ENCODE measurements around the gene ZBTB44. TPM values are rescaled to one million over a fixed set of nuclear protein-coding genes. Genes with fewer than 3 reads are reported as not detected.

The ZBTB44 gene
- total RNA-seq, 1 experiment from 2014 or later = 27.5 TPM

DNA sequence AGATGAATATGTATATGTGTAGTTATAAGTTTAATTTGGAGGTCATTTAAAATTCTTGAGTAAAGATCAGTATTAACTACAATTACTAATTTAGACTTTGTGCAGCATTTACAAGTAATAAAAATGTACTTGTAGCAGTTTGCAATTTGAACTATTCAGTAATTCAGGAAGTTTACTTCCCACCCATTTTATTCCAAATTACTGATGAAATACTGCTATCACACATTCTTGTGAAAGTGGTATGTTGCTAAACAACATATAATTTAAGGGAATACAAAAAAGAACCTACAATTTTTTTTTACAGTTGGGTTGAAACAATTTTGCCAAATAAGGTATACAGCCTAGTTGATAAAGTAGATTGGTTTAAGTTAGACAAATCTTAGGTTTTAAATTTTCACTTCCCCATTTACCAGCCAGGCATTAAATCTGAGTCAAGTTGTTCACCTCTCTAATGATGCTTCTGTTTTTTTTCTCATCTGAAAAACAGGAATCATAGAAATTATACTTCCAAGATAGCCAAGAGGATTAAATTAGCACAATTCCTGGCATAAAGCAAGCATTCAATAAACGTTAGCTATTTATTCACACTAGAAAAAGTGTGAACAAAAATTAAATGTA lies 45.3 kb downstream of the ZBTB44 start:
- Histone ChIP-seq H3K27ac (ENCODE audit: low read length) (no peak overlapping the region), H3F3A (ENCODE audit: low read length, unreplicated experiment) (no peaks in the 10 kb centered on the region), H3K9me2 (replicated peaks; ENCODE audit: low read length) (no peaks in the 10 kb centered on the region), H3K27me3 (ENCODE audit: low read length) (no peaks in the 10 kb centered on the region), H4K20me1 (ENCODE audit: low read length) (no peaks in the 10 kb centered on the region), H3K4me1 (ENCODE audit: insufficient read depth, low read length) (no peaks in the 10 kb centered on the region), H3K9me3 (ENCODE audit: low read length) (no peaks in the 10 kb centered on the region), H3K79me2 (ENCODE audit: low read length) (no peaks in the 10 kb centered on the region), H3K36me3 (ENCODE audit: low read depth, low read length) (peaks cover 3% of the 10 kb centered on the region; the same call in 1 of the 2 replicates), H2AFZ (ENCODE audit: low read length) (no peak overlapping the region), H3K4me3 (ENCODE audit: low read length) (no peak overlapping the region), H3K9ac (ENCODE audit: low read length) (no peak overlapping the region), H3K4me2 (ENCODE audit: low read length) (no peak overlapping the region)
- DNase-seq (no peak), ATAC-seq (no peak)
- ChIA-PET POLR2A (ENCODE audit: unreplicated experiment) (no interaction called here), CTCF (no interaction called here)
- BruUV-seq (replicated peaks) = no TSS peak
- intact Hi-C loops (cut with micrococcal nuclease) = no loop called here
- TF ChIP-seq EZH2 (IDR thresholded peaks at IDR 0.05; ENCODE audit: low read length, unreplicated experiment) (no peak), EZH2phosphoT487 (IDR thresholded peaks at IDR 0.05; ENCODE audit: borderline replicate concordance, low read length) (no peak)
- TF ChIP-seq, protein P1, sequence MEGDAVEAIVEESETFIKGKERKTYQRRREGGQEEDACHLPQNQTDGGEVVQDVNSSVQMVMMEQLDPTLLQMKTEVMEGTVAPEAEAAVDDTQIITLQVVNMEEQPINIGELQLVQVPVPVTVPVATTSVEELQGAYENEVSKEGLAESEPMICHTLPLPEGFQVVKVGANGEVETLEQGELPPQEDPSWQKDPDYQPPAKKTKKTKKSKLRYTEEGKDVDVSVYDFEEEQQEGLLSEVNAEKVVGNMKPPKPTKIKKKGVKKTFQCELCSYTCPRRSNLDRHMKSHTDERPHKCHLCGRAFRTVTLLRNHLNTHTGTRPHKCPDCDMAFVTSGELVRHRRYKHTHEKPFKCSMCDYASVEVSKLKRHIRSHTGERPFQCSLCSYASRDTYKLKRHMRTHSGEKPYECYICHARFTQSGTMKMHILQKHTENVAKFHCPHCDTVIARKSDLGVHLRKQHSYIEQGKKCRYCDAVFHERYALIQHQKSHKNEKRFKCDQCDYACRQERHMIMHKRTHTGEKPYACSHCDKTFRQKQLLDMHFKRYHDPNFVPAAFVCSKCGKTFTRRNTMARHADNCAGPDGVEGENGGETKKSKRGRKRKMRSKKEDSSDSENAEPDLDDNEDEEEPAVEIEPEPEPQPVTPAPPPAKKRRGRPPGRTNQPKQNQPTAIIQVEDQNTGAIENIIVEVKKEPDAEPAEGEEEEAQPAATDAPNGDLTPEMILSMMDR (conservative IDR thresholded peaks at IDR 0.05; ENCODE audit: low read depth, low read length) = no peak

DNA sequence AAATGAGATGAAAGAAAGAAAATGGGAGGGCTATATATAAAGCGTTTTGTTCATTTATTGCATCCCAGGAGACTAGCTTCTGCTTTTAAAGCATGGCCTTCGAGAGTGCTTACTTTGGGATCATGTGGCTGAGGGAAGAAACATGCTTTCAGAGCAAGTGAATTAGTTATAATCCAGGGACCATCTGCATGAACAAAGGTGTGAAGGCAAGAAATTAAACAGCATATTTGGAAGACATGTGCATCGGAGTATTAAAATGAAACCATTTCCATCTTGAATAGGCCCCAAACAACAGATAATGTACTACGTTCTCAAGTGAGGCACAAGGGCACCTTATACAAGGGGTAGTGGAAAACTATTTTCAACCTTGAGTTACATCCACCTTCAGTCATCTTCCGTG lies 51.4 kb downstream of the ZBTB44 start:
- ChIA-PET CTCF (no interaction called here), POLR2A (ENCODE audit: unreplicated experiment) (no interaction called here)
- H3K9ac ChIP-seq (ENCODE audit: low read length) = no peak overlapping the region
- no peaks in the 10 kb centered on the region for H3K79me2 ChIP-seq (ENCODE audit: low read length)
- H3K27me3 ChIP-seq (ENCODE audit: low read length) = no peaks in the 10 kb centered on the region
- no peaks in the 10 kb centered on the region for H3F3A ChIP-seq (ENCODE audit: low read length, unreplicated experiment)
- no peak overlapping the region for H3K27ac ChIP-seq (ENCODE audit: low read length)
- no peak for DNase-seq
- H3K4me2 ChIP-seq (ENCODE audit: low read length) = no peak overlapping the region
- ATAC-seq = no peak
- H3K4me1 ChIP-seq (ENCODE audit: insufficient read depth, low read length) = no peaks in the 10 kb centered on the region
- TF ChIP-seq EZH2 (IDR thresholded peaks at IDR 0.05; ENCODE audit: low read length, unreplicated experiment) (no peak), EZH2phosphoT487 (IDR thresholded peaks at IDR 0.05; ENCODE audit: borderline replicate concordance, low read length) (no peak)
- TF ChIP-seq, protein P1 (conservative IDR thresholded peaks at IDR 0.05; ENCODE audit: low read depth, low read length) = no peak
- no TSS peak for BruUV-seq (replicated peaks)
- no peaks in the 10 kb centered on the region for H4K20me1 ChIP-seq (ENCODE audit: low read length)
- no peak overlapping the region for H3K4me3 ChIP-seq (ENCODE audit: low read length)
- no peaks in the 10 kb centered on the region for H3K9me2 ChIP-seq (replicated peaks; ENCODE audit: low read length)
- intact Hi-C loops (cut with micrococcal nuclease) = no loop called here
- no peak overlapping the region for H2AFZ ChIP-seq (ENCODE audit: low read length)
- H3K9me3 ChIP-seq (ENCODE audit: low read length) = no peaks in the 10 kb centered on the region
- peaks cover 13% of the 10 kb centered on the region for H3K36me3 ChIP-seq (ENCODE audit: low read depth, low read length)

DNA sequence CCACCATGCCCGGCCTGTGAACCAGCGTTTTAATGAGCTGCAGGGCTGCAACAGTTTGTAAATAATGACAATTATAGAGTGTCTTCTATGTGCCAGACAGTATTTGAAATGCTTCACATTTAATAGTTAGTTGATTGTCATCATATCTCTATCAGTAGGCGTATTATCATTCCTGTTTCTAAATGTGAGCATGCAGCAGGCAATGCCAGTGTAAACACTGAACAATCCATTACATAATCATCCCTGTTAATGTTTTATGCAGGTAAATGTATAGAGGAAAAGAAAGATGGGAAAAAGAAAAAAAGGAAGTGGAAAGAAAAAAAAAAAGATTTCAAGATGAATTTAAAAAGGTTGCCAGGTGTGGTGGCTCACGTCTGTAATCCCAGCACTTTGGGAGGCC lies 52.3 kb downstream of the ZBTB44 start:
- H3K4me3 ChIP-seq (ENCODE audit: low read length) = no peak overlapping the region
- no peak overlapping the region for H3K4me2 ChIP-seq (ENCODE audit: low read length)
- H3K9me2 ChIP-seq (replicated peaks; ENCODE audit: low read length) = no peaks in the 10 kb centered on the region
- TF ChIP-seq EZH2 (IDR thresholded peaks at IDR 0.05; ENCODE audit: low read length, unreplicated experiment) (no peak), EZH2phosphoT487 (IDR thresholded peaks at IDR 0.05; ENCODE audit: borderline replicate concordance, low read length) (no peak)
- TF ChIP-seq, protein P1 (conservative IDR thresholded peaks at IDR 0.05; ENCODE audit: low read depth, low read length) = no peak
- H3K9ac ChIP-seq (ENCODE audit: low read length) = no peak overlapping the region
- no peaks in the 10 kb centered on the region for H3K9me3 ChIP-seq (ENCODE audit: low read length)
- CTCF ChIA-PET = no interaction called here
- no peaks in the 10 kb centered on the region for H3F3A ChIP-seq (ENCODE audit: low read length, unreplicated experiment)
- BruUV-seq (replicated peaks) = no TSS peak
- no peaks in the 10 kb centered on the region for H3K4me1 ChIP-seq (ENCODE audit: insufficient read depth, low read length)
- H3K27ac ChIP-seq (ENCODE audit: low read length) = no peak overlapping the region
- no peak overlapping the region for H2AFZ ChIP-seq (ENCODE audit: low read length)
- POLR2A ChIA-PET (ENCODE audit: unreplicated experiment) = no interaction called here
- no peaks in the 10 kb centered on the region for H3K79me2 ChIP-seq (ENCODE audit: low read length)
- DNase-seq (no peak), ATAC-seq (no peak)
- H3K27me3 ChIP-seq (ENCODE audit: low read length) = no peaks in the 10 kb centered on the region
- intact Hi-C loops (cut with micrococcal nuclease) = no loop called here
- H4K20me1 ChIP-seq (ENCODE audit: low read length) = no peaks in the 10 kb centered on the region
- peaks cover 13% of the 10 kb centered on the region for H3K36me3 ChIP-seq (ENCODE audit: low read depth, low read length)

All from PC-3 (cell line).